H1 (cell line): ENCODE measurements around the gene SLC38A10. TPM values are rescaled to one million over a fixed set of nuclear protein-coding genes. Genes with fewer than 3 reads are reported as not detected.
A peak's percentile ranks its signal among the peaks of the same experiment; 100 is the strongest.

Experiments
- ATF3 ChIP-seq: IDR thresholded peaks from 2 replicates; pipeline ENCODE4 v1.6.1; 2011; ENCODE audit warnings: low read depth, mild to moderate bottlenecking, low read length; ENCODE audit not compliant: insufficient read depth
- BACH1 ChIP-seq: IDR thresholded peaks from 2 replicates; pipeline ENCODE4 v1.6.1; 2012; ENCODE audit warnings: low read length, improper control_type of control experiment
- CTBP2 ChIP-seq: IDR thresholded peaks from 2 replicates; pipeline ENCODE4 v1.7.0; 2011; ENCODE audit warnings: borderline replicate concordance, mild to moderate bottlenecking, moderate library complexity, mixed read lengths, low read length; ENCODE audit not compliant: insufficient read depth, insufficient read length
- CTCF ChIP-seq, 3 experiments: IDR thresholded peaks; 1 replicate in 2 of 3; 2 replicates in 1 of 3; pipeline versions ENCODE4 v1.5.1 to v1.6.1; 2011; ENCODE audit warnings: low read length in 3 of 3, mild to moderate bottlenecking in 3 of 3, inconsistent platforms in 2 of 3, low read depth in 1 of 3, moderate library complexity in 1 of 3; ENCODE audit not compliant: insufficient read depth in 1 of 3; ENCODE audit errors: control extremely low read depth in 1 of 3
- E2F6 ChIP-seq: IDR thresholded peaks from 2 replicates; pipeline ENCODE4 v1.6.1; 2012; ENCODE audit warnings: inconsistent platforms
- GABPA ChIP-seq: IDR thresholded peaks from 2 replicates; pipeline ENCODE4 v1.6.1; 2011; ENCODE audit warnings: mild to moderate bottlenecking, low read length, moderate library complexity, borderline replicate concordance; ENCODE audit not compliant: insufficient read depth
- KDM5A ChIP-seq: fragments of 200-600 bp; IDR thresholded peaks from 2 replicates; pipeline ENCODE4 v1.7.1; 2012; ENCODE audit warnings: mild to moderate bottlenecking, low read length, inconsistent platforms, mixed read lengths
- SIN3A ChIP-seq, 2 experiments: IDR thresholded peaks in 1 of 2; conservative IDR thresholded peaks in 1 of 2; 2 replicates each; pipeline ENCODE4 v1.6.1; 2011 to 2012; ENCODE audit warnings: low read length in 2 of 2, improper control_type of control experiment in 1 of 2, low read depth in 1 of 2, mild to moderate bottlenecking in 1 of 2
- TCF12 ChIP-seq: IDR thresholded peaks from 2 replicates; pipeline ENCODE4 v1.6.1; 2011; ENCODE audit warnings: low read depth, mild to moderate bottlenecking, low read length
- polyA plus RNA-seq, 7 experiments: library from polyadenylated mRNA; depleted of rRNA in 3 of 7; stranded (reverse) in 5 of 7; unstranded in 2 of 7; fragments of >200 nt in 5 of 7; fragments of 200-250 nt in 2 of 7; gene quantifications; 1 replicate in 5 of 7; 2 replicates in 1 of 7; 4 replicates in 1 of 7; pipeline versions ENCODE4 v1.2.1 to v1.2.3, GENCODE V29; 2011 to 2013; ENCODE audit warnings: missing spikeins in 2 of 7, mixed read lengths in 2 of 7
- total RNA-seq: library from RNA; stranded (reverse); fragmentation: NEBNext Ultra II Directional; extraction: Animal tissue kit (Norgen Biotek cat#: 25700); gene quantifications from 2 replicates; pipeline ENCODE4 v1.2.1, GENCODE V29; 2021

The SLC38A10 gene
- total and polyA plus RNA-seq, 2 of the 8 experiments (the other 6 are each of a cell fraction or from before 2014, with no cell fraction given): 26.4 to 41.0 TPM

DNA sequence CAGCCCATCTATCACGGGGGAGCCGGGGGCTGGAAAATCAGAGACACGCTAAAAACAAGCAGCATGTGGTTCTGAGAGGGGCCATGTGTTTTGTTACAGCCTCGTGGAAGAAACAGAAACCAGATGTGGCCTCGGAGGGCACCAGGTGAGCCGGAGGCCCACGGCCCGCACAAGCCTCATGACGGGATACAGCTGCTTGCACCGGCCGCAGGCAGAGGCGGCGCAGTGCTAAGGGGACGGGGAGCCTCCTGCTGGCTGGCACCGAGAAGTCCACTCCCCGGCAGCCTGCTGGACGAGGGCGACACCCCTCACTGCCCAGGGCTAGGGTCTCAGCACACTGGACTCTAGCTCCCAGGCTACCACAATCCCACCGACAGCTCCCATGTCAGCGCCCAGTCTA is 36.8 kb downstream of the SLC38A10 start (continued):
- TF ChIP-seq SIN3A (conservative IDR thresholded peaks at IDR 0.05 in 1 of 2, IDR thresholded peaks at IDR 0.05 in 1 of 2; ENCODE audit: low read depth in 1 of 2, low read length in 2 of 2) (no peak), CTCF (IDR thresholded peaks at IDR 0.05; ENCODE audit: control extremely low read depth in 1 of 3, insufficient read depth in 1 of 3, low read depth in 1 of 3, low read length in 3 of 3) (peak; percentile 42 to 59 (median 48)), BACH1 (no peak), GABPA (peak; percentile 35; the same call in 1 of the 2 replicates), KDM5A (no peak), CTBP2 (no peak), ATF3 (no peak), TCF12 (no peak), E2F6 (no peak)
